Stimulated activated CD4-positive, alpha-beta T cell treated with anti-CD3 and anti-CD28 coated beads, Interleukin-12 subunit alpha, Interleukin-12 subunit beta, amount 100 ng/mL, for 48 hours (primary cell): ENCODE results near the gene CERCAM.
"Not testable (repeated sequence)": the region's sequence is repeated elsewhere in the genome, so short reads cannot be mapped to it uniquely, and the experiment has no call there.

Experiments used
- DNase-seq, 3 donors: peaks; one replicate each; pipeline ENCODE4 v3.0.0-alpha.2; 2020; ENCODE audit warnings: low read depth in 2 of 3, low spot score in 1 of 3

The CERCAM gene

DNA sequence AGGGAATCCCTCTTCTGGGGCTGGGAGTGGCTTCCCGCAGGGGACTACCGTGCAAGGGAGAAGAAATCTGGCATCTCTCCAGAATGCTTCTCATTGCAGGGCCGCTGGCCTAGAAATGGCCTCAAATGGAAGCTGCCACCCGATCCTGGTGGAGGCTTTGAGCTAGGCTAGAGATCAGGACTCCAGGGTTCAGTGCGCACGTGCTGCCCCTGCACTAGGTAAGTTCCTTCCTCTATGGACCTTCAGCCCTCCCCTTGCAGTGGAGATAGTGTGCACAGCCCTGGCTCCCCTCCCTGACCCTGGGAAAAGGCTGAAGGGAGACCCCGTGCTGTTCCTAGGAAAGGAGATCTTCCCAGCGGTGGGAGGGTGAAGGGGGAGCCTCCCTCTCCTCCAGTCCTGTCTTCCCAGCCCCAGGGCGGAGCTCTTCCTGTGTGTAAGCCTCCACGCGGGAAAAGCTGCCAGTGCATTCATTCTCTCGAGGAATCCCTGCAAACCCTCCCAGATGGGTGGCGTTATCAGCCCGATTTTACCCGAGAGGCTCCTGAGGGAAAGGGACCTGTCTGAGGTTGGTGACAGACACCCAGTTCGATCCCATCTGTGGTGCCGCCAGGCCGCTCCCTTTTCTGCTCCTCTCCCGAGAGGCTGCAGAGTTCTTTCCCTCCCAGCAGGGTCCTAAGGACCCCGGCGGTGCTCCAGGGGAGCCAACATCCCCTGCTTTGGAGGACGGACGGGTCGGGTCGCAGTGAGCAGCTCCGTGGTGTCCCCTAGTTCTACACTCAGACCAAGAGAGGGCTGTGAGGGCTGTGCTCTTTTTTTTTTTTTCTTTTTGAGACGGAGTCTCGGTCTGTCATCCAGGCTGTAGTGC is 1.4 kb upstream of the CERCAM start:
- DNase-seq, result no peak

DNA sequence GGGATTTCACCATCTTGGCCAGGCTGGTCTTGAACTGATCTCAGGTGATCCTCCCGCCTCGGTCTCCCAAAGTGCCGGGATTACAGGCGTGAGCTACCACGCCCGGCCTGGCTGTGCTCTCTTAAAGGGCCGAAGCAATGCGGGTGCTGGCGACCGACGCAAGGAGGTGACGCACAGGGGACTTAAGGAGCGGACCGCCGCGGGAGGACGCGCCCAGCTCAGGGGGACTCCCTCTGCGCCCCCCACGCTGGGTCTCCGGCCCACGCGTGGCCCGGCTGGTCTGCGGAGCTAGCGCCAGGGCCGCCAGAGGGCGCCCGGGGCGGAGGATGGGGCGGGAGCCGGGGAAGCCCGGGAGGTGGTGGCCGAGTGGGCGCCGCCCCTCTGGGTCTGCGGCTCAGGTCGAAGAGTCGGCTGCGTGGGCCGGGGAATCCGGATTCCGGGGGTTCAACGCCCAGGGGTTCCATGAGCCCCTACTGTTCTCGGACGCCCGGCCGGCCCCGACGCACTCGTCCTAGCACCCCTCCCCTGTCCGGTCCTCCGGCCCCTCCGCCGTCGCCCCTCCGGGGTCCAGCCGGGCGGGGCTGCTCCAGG is 502 bp upstream of the CERCAM start:
- DNase-seq, result peak; percentile 18 to 65 (median 40)

DNA sequence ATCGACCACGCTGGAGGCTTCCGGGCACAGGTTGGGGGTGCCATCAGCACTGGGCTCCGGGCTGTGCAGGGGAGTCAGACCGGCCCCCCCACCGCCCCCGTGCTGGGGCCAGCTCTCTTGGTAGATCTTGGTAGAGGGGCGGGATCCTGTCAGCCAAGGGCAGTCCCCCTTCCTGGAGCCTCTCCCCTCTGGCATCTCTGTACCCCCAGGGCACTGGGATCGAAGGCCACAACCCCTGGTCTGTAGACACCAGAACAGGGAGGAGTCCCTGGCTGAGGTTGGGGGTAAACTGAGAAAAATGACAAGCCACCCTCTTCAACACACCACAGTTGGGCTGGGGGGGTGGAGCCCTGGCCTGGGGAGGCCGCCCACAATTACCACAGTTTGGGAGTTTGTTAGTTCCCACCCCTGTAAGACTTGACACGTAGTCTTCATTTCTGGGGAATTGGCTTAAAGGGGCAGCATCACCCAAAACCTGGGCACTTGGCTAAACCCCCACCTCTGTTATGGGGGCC is 882 bp downstream of the CERCAM start:
- no peak for DNase-seq

DNA sequence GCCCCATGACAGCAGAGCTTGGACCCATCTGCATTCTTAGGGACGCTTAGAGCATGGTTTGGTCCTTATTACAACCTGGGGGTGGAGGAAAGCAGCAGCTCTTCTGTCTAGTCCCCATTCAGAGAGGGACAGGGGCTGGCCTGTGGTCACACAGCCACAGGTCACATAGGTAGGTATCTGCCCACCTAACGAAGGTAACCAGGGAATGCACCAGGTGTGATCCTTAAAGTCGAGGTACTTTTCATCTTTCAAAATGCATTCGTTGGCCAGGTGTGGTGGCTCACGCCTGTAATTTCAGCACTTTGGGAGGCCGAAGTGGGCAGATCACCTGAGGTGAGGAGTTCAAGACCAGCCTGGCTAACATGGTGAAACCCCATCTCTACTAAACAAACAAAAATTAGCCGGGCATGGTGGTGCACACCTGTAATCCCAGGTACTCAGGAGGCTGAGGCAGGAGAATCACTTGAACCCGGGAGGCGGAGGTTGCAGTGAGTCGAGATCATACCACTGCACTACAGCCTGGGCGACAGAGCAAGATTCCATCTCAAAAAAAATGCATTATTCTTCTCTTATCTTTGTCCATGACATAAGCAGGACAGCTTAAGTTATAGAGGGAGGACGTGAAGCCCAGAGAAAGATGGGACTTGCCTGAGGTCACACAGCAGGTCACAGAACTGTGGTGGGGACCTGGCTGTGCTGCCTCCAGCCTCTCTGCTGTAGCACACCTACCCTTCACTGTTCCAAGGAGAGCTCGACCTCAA is 1.5 kb downstream of the CERCAM start:
- not testable (repeated sequence) for DNase-seq

DNA sequence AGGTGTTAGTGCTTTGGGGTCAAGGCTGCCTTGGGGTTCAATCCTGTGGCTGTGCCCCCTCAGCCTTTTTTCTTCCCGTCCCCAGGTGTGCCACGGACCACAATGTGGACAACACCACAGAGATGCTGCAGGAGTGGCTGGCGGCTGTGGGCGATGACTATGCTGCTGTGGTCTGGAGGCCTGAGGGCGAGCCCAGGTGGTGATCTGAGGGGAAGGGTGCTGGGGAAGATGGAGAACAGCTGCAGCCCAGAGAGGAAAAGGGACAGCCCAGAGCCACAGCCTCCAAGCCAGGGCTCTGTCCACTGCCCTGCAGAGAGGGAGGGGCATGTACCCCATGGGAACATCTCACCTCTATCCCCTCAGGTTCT is 2.1 kb downstream of the CERCAM start:
- DNase-seq, result no peak

DNA sequence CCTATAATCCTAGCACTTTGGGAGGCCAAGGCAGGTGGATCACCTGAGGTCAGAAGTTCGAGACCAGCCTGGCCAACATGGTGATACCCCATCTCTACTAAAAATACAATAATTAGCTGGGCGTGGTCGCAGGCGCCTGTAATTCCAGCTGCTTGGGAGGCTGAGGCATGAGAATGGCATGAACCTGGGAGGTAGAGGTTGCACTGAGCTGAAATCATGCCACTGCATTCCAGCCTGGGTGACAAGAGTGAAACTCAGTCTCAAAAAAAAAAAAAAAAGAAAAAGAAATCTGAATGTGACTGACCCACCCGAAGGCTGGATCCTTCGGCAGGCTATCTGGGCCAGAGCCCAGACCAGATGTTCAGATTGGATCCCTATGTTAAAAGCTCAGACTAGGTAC is 2.7 kb downstream of the CERCAM start:
- DNase-seq, result not testable (repeated sequence)

DNA sequence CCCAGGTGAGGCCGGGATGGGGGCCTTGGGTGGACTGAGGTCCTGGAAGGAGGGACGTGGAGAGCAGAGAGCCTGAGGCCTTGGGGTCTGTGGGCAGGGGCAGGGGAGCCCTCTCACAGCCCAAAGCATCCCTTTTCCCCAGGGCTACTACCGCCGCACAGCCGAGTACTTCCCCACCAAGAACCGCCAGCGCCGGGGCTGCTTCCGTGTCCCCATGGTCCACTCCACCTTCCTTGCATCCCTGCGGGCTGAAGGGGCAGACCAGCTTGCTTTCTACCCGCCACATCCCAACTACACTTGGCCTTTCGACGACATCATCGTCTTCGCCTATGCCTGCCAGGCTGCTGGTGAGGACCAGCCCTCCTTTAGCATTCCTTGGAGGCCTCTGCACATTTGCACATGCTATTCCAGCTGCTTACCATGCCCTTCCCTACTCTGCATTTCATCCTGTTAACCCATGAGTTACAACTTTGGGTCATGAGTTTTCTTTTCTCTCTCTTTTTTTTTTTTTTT is 3.7 kb downstream of the CERCAM start:
- DNase-seq, result no peak

DNA sequence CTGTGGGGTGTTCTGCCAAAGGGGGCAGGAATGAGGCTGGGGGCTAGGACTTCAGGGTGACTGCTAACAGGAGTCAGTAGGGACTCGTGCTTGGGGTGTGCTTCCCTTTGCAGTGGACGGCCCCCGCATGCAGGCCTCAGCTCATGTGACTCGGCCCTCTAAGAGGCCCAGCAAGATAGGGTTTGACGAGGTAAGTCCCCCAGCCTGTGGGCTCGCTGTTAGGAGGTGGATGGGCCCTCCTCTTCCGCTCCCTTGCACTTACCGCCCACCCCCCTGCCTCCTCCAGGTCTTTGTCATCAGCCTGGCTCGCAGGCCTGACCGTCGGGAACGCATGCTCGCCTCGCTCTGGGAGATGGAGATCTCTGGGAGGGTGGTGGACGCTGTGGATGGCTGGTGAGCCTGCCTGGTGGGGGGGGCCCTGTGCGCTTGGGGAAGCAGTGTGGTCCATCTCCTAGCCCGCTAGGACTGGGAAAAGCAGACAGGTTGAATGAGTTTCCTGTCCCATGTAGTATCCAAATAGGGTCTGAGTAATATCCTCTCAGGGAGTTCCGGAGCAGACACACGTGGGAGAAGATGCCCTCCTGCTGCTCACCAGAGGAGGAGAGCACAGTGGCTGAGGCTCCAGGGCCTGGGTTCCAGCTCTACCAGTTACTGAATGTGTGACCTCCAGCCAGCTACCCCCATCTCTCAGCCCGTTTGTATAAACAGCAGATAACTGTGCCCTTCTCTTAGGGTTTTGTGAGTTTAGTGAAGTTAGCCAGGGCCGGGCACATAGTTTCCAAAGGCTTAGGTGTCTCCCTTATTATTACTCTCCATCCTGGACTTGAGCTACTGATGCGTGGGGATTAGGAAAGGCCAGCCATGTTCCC is 8.2 kb downstream of the CERCAM start:
- no peak for DNase-seq

DNA sequence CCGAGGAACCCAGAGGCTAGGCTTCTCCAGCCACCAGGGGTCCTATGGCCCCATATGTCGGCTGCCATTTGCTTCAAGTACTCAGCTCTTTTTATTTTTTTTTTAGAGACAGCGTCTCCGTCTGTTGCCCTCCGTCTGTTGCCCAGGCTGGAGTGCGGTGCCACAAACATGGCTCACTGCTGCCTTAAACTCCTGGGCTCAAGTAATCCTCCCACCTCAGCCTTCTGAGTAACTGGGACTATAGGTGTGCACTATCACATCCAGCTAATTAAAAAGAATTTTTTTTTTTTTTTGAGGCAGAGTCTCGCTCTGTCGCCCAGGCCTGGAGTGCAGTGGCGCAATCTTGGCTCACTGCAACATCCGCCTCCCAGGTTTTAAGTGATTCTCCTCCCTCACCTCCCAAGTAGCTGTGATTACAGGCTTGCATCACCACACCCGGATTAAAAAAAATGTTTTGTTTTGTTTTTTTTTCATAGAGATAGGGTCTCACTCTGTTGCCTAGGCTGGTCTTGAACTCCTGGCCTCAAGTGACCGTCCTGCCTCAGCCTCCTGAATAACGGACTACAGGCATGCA is 8.9 kb downstream of the CERCAM start:
- DNase-seq, result no peak

DNA sequence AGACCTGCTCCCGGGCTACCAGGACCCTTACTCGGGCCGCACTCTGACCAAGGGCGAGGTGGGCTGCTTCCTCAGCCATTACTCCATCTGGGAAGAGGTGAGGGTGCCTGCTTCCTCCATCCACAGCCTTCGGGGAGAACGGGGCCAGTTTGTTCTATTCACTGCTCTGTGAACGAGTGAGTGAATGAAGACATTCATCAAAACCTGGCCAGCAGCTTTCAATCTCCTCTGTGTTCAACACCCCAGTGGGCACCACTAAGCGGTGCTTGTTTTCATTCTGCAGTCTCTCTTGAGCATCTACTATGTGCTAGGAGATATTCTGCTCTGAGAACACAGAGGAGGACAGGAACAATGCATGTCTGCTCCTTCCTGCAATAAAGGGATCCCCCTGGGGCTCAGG is 10.6 kb downstream of the CERCAM start:
- DNase-seq, result no peak

DNA sequence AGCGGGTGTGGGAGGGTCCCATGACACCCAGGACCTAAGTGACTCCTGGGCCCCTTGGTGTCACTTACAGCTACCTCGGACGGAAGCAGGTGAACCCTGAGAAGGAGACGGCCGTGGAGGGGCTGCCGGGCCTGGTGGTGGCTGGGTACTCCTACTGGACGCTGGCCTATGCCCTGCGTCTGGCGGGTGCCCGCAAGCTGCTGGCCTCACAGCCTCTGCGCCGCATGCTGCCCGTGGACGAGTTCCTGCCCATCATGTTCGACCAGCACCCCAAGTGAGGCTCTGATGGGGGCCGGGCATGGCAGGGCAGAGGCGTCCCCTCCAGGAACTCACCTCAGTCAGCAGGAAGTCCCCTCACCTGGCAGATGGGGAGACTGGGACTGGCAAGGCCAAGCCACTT is 13.7 kb downstream of the CERCAM start:
- DNase-seq, result no peak

DNA sequence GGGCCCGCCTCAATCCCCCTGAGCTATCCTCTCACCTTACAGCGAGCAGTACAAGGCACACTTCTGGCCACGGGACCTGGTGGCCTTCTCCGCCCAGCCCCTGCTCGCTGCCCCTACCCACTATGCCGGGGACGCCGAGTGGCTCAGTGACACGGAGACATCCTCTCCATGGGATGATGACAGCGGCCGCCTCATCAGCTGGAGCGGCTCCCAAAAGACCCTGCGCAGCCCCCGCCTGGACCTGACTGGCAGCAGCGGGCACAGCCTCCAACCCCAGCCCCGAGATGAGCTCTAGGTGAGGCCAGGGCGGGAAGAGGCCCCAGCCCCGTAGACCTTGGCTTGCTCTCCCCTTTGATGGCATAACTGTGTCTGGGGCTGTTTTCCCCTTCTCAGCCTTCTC is 15.0 kb downstream of the CERCAM start:
- no peak for DNase-seq

DNA sequence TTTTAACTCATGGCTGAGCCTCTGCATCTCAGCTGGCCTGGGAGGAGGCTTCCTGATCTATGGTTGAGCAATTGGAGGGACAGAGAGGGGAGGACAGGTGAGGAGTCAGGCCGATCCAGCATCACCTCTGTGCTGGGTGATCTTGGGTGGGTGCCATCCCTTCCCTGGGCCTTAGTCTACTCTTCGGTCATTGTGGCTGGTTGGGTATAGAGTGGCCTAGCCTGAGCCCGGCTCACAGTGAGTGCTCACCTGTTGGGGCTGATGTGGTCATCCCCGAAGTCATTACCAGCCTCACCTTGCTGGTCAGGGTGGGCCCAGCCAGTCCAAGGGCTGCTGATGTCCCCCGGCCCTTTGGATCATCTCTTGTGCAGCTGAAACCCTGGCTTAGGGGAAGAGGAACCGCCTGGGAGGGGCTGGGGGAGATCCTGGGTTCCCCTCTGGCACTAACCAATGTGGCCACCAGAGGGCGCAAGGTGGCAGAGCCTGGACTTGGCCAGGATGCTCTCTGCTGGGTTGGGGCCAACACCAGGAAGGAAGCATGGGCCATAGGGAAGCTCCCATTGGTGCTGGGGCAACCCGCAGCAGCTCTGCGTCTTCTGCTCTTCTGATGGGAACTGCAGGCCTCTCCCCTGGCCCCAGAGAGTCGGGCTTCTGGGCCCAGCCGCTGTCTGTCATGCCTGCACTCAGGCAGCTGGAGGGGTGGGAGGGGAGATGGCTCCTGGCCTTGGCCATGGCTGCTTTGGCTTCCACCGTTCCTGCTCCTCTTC is 17.9 kb downstream of the CERCAM start:
- DNase-seq, result peak; percentile 76 to 87 (median 80)

DNA sequence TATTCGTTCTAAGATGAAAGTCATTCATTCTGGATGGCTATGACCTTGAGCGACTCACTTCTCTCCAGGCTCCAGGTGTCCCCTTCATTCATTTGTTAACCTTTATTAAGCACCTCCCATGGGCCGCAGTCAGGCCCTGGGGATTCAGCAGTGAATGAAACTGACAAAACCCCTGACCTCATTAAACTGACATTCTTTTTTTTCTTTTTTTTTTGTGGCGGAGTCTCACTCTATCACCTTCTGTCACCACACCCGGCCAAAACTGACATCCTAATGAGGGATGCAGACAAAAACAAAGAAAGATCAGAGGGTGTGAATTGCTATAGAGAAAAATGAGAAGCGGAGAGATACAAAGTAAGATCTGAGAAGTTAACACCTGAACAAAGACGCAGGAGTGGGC is 18.6 kb downstream of the CERCAM start:
- no peak for DNase-seq

DNA sequence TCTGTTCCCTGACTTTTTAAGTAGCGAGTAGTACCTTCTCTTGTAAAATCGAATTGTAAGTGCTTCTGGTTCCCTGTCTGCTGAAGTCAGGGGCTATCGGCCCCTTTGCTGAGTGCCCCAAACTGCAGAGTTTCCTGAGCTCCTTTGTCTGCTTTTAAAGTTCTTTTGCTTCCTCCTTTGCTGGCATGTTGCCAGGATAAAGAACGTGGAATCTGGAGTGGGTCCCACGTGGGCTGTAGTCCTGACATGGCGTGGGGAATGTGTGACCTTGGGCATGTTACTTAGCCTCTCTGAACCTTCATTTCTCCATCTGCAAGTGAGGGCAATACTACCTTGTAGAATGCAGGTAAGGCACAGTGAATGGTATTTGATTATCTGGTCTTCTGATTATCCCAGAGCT is 21.5 kb downstream of the CERCAM start:
- no peak for DNase-seq

DNA sequence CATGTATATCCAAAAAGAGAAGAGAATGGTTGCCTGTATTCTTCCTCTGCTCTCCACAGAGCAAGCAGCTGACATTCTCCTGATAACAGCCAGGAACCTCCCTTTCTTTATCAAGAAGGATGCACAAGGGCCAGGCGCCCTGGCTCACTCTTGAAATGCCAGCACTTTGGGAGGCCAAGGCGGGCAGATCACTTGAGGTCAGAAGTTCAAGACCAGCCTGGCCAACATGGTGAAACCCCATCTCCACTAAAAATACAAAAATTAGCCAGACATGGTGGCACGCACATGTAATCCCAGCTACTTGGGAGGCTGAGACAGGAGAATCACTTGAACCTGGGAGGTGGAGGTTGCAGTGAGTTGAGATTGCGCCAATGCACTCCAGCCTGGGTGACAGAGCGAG is 25.8 kb downstream of the CERCAM start:
- not testable (repeated sequence) for DNase-seq

DNA sequence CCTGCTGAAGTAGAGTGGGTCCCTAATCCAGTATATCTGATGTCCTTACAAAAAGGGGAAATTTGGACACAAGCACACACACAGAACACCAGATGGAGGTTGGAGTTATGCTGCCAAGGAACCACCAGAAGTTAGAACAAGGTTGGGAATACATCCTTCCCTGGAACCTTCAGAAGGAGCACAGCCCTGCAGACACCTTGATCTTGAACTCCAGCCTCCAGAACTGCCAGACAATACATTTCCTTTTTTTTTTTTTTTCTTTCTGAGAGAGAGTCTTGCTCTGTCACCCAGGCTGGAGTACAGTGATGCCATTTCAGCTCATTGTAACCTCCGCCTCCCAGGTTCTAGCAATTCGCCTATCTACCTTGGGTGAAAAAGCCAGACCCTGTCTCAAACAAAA is 28.1 kb downstream of the CERCAM start:
- no peak for DNase-seq

DNA sequence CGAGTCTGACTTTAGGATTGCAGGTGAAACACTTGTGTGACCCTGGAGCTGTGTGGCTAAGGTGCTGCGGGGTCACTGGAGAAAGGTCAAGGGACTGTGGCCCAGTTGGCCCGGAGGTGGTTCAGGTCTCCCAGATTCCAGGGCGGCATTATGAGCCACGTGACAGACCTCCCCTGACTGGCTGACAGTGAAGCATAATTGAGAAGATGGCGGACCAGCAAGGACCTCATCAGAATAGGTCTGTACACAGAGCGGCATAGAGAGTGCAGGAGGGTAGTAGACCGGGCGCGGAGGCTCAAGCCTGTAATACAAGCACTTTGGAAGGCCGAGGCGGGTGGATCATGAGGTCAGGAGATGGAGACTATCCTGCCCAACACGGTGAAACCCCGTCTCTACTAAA is 34.3 kb downstream of the CERCAM start:
- no peak for DNase-seq

DNA sequence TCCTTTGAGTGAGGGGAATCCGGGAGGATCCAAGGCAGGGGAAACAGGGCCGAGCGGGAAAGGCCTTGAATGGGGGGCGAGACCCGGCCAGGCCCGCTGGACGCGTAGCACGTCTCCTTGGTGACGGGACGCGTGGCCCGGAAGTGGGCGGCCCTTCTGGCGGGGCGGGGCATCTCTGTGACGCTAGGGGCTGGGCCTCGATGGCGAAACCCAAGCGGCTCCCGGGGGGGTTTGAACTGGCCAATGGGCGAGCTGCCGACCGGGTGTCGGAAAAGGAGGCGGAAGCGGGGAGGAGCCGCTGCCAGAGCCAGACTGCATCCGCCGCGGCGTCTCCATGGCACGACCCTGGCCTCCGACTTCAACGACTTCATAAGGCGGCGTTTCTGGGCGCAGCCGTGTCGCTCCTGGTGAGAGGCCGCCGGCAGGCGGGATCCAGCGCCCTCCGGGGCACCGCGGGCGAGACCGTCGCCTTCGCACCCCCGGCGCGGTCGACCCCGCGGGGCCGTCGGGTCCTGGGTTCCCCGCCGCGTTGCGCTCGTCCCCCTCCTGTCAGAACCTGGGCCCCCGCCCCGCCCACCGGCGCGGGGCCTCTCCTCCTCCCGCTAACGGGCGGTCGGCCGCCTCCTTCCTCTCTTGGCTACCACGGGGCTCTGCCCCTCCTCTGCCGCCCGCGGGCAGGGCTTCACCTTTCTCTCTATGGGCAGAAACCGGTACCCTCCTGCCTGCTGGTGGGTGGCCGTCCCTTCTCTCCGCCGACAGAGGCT is 35.4 kb downstream of the CERCAM start, which contains the start of gene ODF2:
Gene ODF2 (plus strand): TSS at position 158 of the 764 bp plus-strand sequence. CDS start 86 bp downstream, at position 244.
- peak; percentile 96 to 99 (median 98) for DNase-seq
